Hepatocyte (in vitro differentiated cells): Measurements from ENCODE around the gene HIRIP3.

ENCODE experiments used
- EZH2 ChIP-seq: fragments of 200-600 bp; sonication (generic); IDR thresholded peaks from 2 replicates; pipeline ENCODE4 v1.6.1; 2016; ENCODE audit warnings: antibody characterized with exemption, mild to moderate bottlenecking, borderline replicate concordance
- EZH2phosphoT487 ChIP-seq: fragments of 200-600 bp; sonication (generic); IDR thresholded peaks from one replicate; pipeline ENCODE4 v1.6.1; 2018; ENCODE audit warnings: antibody characterized with exemption, mild to moderate bottlenecking, low read depth, moderate library complexity; ENCODE audit not compliant: unreplicated experiment, severe bottlenecking
- TF ChIP-seq, protein P1 (sequence below): fragments of 200-600 bp; sonication (generic); IDR thresholded peaks from 2 replicates; pipeline ENCODE4 v1.5.1; 2016; ENCODE audit warnings: antibody characterized with exemption, mild to moderate bottlenecking; ENCODE audit not compliant: poor library complexity

DNA sequence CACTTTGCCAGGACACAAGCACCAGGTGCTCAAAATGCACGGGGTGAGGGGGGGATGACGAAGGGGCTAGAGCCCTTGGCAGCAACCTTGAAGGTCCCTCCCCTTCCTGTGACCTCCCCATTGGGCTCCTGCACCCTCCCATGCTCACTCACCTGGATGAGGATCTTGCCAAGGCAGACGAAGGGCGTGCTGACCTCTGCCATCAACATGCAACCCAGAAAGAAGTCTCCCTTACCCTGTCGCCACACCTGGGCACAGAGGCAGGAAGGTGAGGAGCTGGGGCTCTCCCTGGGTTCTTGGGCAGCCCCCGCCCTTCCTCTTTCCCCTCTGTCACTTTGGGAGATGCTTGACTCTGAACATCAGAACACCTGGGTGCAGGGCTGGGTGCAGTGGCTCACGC is 30.2 kb upstream of the HIRIP3 start:
- TF ChIP-seq, protein P1, sequence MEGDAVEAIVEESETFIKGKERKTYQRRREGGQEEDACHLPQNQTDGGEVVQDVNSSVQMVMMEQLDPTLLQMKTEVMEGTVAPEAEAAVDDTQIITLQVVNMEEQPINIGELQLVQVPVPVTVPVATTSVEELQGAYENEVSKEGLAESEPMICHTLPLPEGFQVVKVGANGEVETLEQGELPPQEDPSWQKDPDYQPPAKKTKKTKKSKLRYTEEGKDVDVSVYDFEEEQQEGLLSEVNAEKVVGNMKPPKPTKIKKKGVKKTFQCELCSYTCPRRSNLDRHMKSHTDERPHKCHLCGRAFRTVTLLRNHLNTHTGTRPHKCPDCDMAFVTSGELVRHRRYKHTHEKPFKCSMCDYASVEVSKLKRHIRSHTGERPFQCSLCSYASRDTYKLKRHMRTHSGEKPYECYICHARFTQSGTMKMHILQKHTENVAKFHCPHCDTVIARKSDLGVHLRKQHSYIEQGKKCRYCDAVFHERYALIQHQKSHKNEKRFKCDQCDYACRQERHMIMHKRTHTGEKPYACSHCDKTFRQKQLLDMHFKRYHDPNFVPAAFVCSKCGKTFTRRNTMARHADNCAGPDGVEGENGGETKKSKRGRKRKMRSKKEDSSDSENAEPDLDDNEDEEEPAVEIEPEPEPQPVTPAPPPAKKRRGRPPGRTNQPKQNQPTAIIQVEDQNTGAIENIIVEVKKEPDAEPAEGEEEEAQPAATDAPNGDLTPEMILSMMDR, result no peak
- TF ChIP-seq EZH2 (no peak), EZH2phosphoT487 (no peak)
